Activated CD4-positive, alpha-beta T cell treated with anti-CD3 and anti-CD28 coated beads, Interleukin-2, amount 10 ng/mL, durations not matched to agents 24 days and 14 days (primary cell): ENCODE data around the gene PCSK5. TPM values are rescaled to one million over a fixed set of nuclear protein-coding genes. Genes with fewer than 3 reads are reported as not detected.

ENCODE experiments used
- DNase-seq: peaks from one replicate; pipeline ENCODE4 v3.0.0; 2022
- H3K27ac Mint-ChIP-seq: one replicate; pipeline ENCODE4 v1.8.0; 2022; ENCODE audit warnings: mild to moderate bottlenecking, mixed read lengths
- H3K27me3 Mint-ChIP-seq: one replicate; pipeline ENCODE4 v1.8.0; 2022; ENCODE audit warnings: mixed read lengths
- H3K36me3 Mint-ChIP-seq: one replicate; pipeline ENCODE4 v1.8.0; 2022; ENCODE audit warnings: low read depth, mild to moderate bottlenecking, mixed read lengths
- H3K4me1 Mint-ChIP-seq: one replicate; pipeline ENCODE4 v1.8.0; 2021; ENCODE audit warnings: mixed read lengths
- H3K4me3 Mint-ChIP-seq: one replicate; pipeline ENCODE4 v1.8.0; 2022; ENCODE audit warnings: mild to moderate bottlenecking, moderate library complexity, mixed read lengths
- H3K9me3 Mint-ChIP-seq: one replicate; pipeline ENCODE4 v1.8.0; 2021; ENCODE audit warnings: mixed read lengths
- intact Hi-C: fragments of 100-400 bp; cut with micrococcal nuclease; formaldehyde crosslinking; loops from one replicate; pipeline ENCODE4 v1.15.1; 2023
- total RNA-seq: library from RNA; stranded (reverse); gene quantifications from 2 replicates; pipeline ENCODE4 v1.2.3, GENCODE V29; 2022

Gene PCSK5
- total RNA-seq, 1 donor from 2014 or later: 1.6 TPM

- H3K4me3 Mint-ChIP-seq: no peak overlapping the region
- DNase-seq: no peak
- H3K9me3 Mint-ChIP-seq: peaks cover 16% of the 10 kb centered on the region
- H3K27me3 Mint-ChIP-seq: no peaks in the 10 kb centered on the region
- H3K27ac Mint-ChIP-seq: no peak overlapping the region
- intact Hi-C loops: no loop called here
- H3K36me3 Mint-ChIP-seq: peaks cover 2% of the 10 kb centered on the region
- H3K4me1 Mint-ChIP-seq: no peaks in the 10 kb centered on the region
Observed at GRCh38 chr9:75974016-75974766, 83.7 kb downstream of the PCSK5 start.

GRCh38 chr9:75975071-75975470, 84.6 kb downstream of the PCSK5 start:
- DNase-seq: no peak
- no peak overlapping the region for H3K27ac Mint-ChIP-seq
- H3K9me3 Mint-ChIP-seq: peaks cover 16% of the 10 kb centered on the region
- no peak overlapping the region for H3K4me3 Mint-ChIP-seq
- no peaks in the 10 kb centered on the region for H3K4me1 Mint-ChIP-seq
- no peaks in the 10 kb centered on the region for H3K27me3 Mint-ChIP-seq
- H3K36me3 Mint-ChIP-seq: peaks cover 2% of the 10 kb centered on the region
- intact Hi-C loops: no loop called here

GRCh38 chr9:75976549-75976948, 86.1 kb downstream of the PCSK5 start:
- H3K27me3 Mint-ChIP-seq: no peaks in the 10 kb centered on the region
- no peaks in the 10 kb centered on the region for H3K36me3 Mint-ChIP-seq
- intact Hi-C loops: no loop called here
- H3K27ac Mint-ChIP-seq: no peak overlapping the region
- no peak for DNase-seq
- peaks cover 10% of the 10 kb centered on the region for H3K9me3 Mint-ChIP-seq
- H3K4me1 Mint-ChIP-seq: no peaks in the 10 kb centered on the region
- H3K4me3 Mint-ChIP-seq: no peak overlapping the region

GRCh38 chr9:75979362-75979761, 88.9 kb downstream of the PCSK5 start:
- intact Hi-C loops: no loop called here
- no peaks in the 10 kb centered on the region for H3K4me1 Mint-ChIP-seq
- H3K36me3 Mint-ChIP-seq: no peaks in the 10 kb centered on the region
- no peaks in the 10 kb centered on the region for H3K9me3 Mint-ChIP-seq
- no peak for DNase-seq
- H3K27me3 Mint-ChIP-seq: no peaks in the 10 kb centered on the region
- H3K4me3 Mint-ChIP-seq: no peak overlapping the region
- H3K27ac Mint-ChIP-seq: no peak overlapping the region

- H3K27me3 Mint-ChIP-seq: no peaks in the 10 kb centered on the region
- intact Hi-C loops: no loop called here
- H3K36me3 Mint-ChIP-seq: peaks cover 10% of the 10 kb centered on the region
- H3K4me3 Mint-ChIP-seq: no peak overlapping the region
- DNase-seq: no peak
- no peak overlapping the region for H3K27ac Mint-ChIP-seq
- no peaks in the 10 kb centered on the region for H3K4me1 Mint-ChIP-seq
- H3K9me3 Mint-ChIP-seq: peaks cover 4% of the 10 kb centered on the region
Observed at GRCh38 chr9:75983319-75984045, 93.0 kb downstream of the PCSK5 start.

GRCh38 chr9:75985515-75985914, 95.0 kb downstream of the PCSK5 start:
- H3K27me3 Mint-ChIP-seq: no peaks in the 10 kb centered on the region
- intact Hi-C loops: no loop called here
- H3K36me3 Mint-ChIP-seq: peaks cover 10% of the 10 kb centered on the region
- no peak overlapping the region for H3K27ac Mint-ChIP-seq
- peaks cover 4% of the 10 kb centered on the region for H3K9me3 Mint-ChIP-seq
- DNase-seq: no peak
- no peaks in the 10 kb centered on the region for H3K4me1 Mint-ChIP-seq
- H3K4me3 Mint-ChIP-seq: no peak overlapping the region

- H3K4me3 Mint-ChIP-seq: no peak overlapping the region
- no peaks in the 10 kb centered on the region for H3K27me3 Mint-ChIP-seq
- intact Hi-C loops: no loop called here
Observed at GRCh38 chr9:75988663-75989062, 98.2 kb downstream of the PCSK5 start.

GRCh38 chr9:75990156-75990555, 99.7 kb downstream of the PCSK5 start:
- Mint-ChIP-seq H3K4me1 (peaks cover 4% of the 10 kb centered on the region), H3K27ac (no peak overlapping the region), H3K9me3 (peaks cover 13% of the 10 kb centered on the region), H3K36me3 (peaks cover 13% of the 10 kb centered on the region), H3K27me3 (no peaks in the 10 kb centered on the region), H3K4me3 (no peak overlapping the region)
- no peak for DNase-seq
- intact Hi-C loops: no loop called here

More at GRCh38 chr9:75988663-75989062, 98.2 kb downstream of the PCSK5 start:
- H3K9me3 Mint-ChIP-seq: peaks cover 4% of the 10 kb centered on the region
- DNase-seq: no peak
- H3K27ac Mint-ChIP-seq: no peak overlapping the region
- peaks cover 10% of the 10 kb centered on the region for H3K36me3 Mint-ChIP-seq
- H3K4me1 Mint-ChIP-seq: peaks cover 2% of the 10 kb centered on the region

- peaks cover 13% of the 10 kb centered on the region for H3K36me3 Mint-ChIP-seq
- H3K4me1 Mint-ChIP-seq: peaks cover 4% of the 10 kb centered on the region
- intact Hi-C loops: no loop called here
- no peak overlapping the region for H3K4me3 Mint-ChIP-seq
- no peaks in the 10 kb centered on the region for H3K27me3 Mint-ChIP-seq
- no peak for DNase-seq
- no peak overlapping the region for H3K27ac Mint-ChIP-seq
- H3K9me3 Mint-ChIP-seq: peaks cover 13% of the 10 kb centered on the region
Observed at GRCh38 chr9:75990576-75991304, 100.3 kb downstream of the PCSK5 start.

- H3K27ac Mint-ChIP-seq: no peak overlapping the region
- no peak overlapping the region for H3K4me3 Mint-ChIP-seq
- peaks cover 4% of the 10 kb centered on the region for H3K36me3 Mint-ChIP-seq
- DNase-seq: no peak
- intact Hi-C loops: no loop called here
- H3K4me1 Mint-ChIP-seq: peaks cover 4% of the 10 kb centered on the region
- peaks cover 9% of the 10 kb centered on the region for H3K9me3 Mint-ChIP-seq
- H3K27me3 Mint-ChIP-seq: no peaks in the 10 kb centered on the region
Observed at GRCh38 chr9:75992482-75993206, 102.2 kb downstream of the PCSK5 start.

GRCh38 chr9:75993434-75993833, 103.0 kb downstream of the PCSK5 start:
- H3K27ac Mint-ChIP-seq: no peak overlapping the region
- H3K36me3 Mint-ChIP-seq: peaks cover 4% of the 10 kb centered on the region
- no peak for DNase-seq
- intact Hi-C loops: no loop called here
- H3K27me3 Mint-ChIP-seq: no peaks in the 10 kb centered on the region
- H3K4me1 Mint-ChIP-seq: peaks cover 4% of the 10 kb centered on the region
- H3K4me3 Mint-ChIP-seq: no peak overlapping the region
- peaks cover 9% of the 10 kb centered on the region for H3K9me3 Mint-ChIP-seq

GRCh38 chr9:75995066-75995465, 104.6 kb downstream of the PCSK5 start:
- no peak for DNase-seq
- Mint-ChIP-seq H3K27me3 (peaks cover under 1% of the 10 kb centered on the region), H3K9me3 (peaks cover 9% of the 10 kb centered on the region), H3K27ac (no peak overlapping the region), H3K36me3 (peaks cover 4% of the 10 kb centered on the region), H3K4me1 (peaks cover 4% of the 10 kb centered on the region), H3K4me3 (no peak overlapping the region)
- intact Hi-C loops: no loop called here

GRCh38 chr9:75996726-75997125, 106.3 kb downstream of the PCSK5 start:
- H3K36me3 Mint-ChIP-seq: peaks cover 4% of the 10 kb centered on the region
- H3K9me3 Mint-ChIP-seq: peaks cover 9% of the 10 kb centered on the region
- H3K4me3 Mint-ChIP-seq: no peak overlapping the region
- H3K27ac Mint-ChIP-seq: no peak overlapping the region
- intact Hi-C loops: no loop called here
- H3K27me3 Mint-ChIP-seq: peaks cover 1% of the 10 kb centered on the region
- peaks cover 4% of the 10 kb centered on the region for H3K4me1 Mint-ChIP-seq
- no peak for DNase-seq
